DND-41 (cell line): Measurements from ENCODE around the gene MACROH2A2.
"Not testable (repeated sequence)": the region's sequence is repeated elsewhere in the genome, so short reads cannot be mapped to it uniquely, and the experiment has no call there.

Source experiments
- ATAC-seq: fragments of 200-7000 bp; cut with Tn5 transposase; 3 replicates; pipeline ENCODE4 v1.9.1; 2021; ENCODE audit warnings: low read depth; ENCODE audit not compliant: insufficient read depth
- DNase-seq: peaks from one replicate; pipeline ENCODE4 v3.0.0-alpha.2; 2020
- H2AFZ ChIP-seq: 2 replicates; pipeline ENCODE4 v1.6.0; 2012; ENCODE audit warnings: low read depth, low read length
- H3K27ac ChIP-seq: 2 replicates; pipeline ENCODE4 v1.5.1; 2012; ENCODE audit warnings: low read length, inconsistent platforms
- H3K27me3 ChIP-seq: fragments of 200-600 bp; sonication (generic); 2 replicates; pipeline ENCODE4 v1.6.0; 2012; ENCODE audit warnings: low read length, mild to moderate bottlenecking, inconsistent platforms; ENCODE audit not compliant: insufficient read depth, poor library complexity
- H3K36me3 ChIP-seq: 2 replicates; pipeline ENCODE4 v1.5.1; 2012; ENCODE audit warnings: low read length, inconsistent platforms; ENCODE audit not compliant: insufficient read depth
- H3K4me1 ChIP-seq: 2 replicates; pipeline ENCODE4 v1.5.1; 2012; ENCODE audit warnings: mild to moderate bottlenecking, low read length; ENCODE audit not compliant: insufficient read depth
- H3K4me2 ChIP-seq: 2 replicates; pipeline ENCODE4 v1.6.0; 2012; ENCODE audit warnings: mild to moderate bottlenecking, moderate library complexity, low read length, inconsistent platforms; ENCODE audit not compliant: insufficient read depth
- H3K4me3 ChIP-seq, 2 experiments: fragments of 200-600 bp in 1 of 2; shearing (Covaris generic) in 1 of 2; 2 replicates each; pipeline ENCODE4 v1.5.1; 2012 to 2016; ENCODE audit warnings: inconsistent platforms in 2 of 2, low read length in 2 of 2, mild to moderate bottlenecking in 2 of 2, low read depth in 1 of 2, moderate library complexity in 1 of 2
- H3K79me2 ChIP-seq: 2 replicates; pipeline ENCODE4 v1.6.0; 2012; ENCODE audit warnings: low read length, inconsistent platforms; ENCODE audit not compliant: insufficient read depth
- H3K9ac ChIP-seq: 2 replicates; pipeline ENCODE4 v1.6.0; 2012; ENCODE audit warnings: low read depth, mild to moderate bottlenecking, inconsistent platforms, low read length, moderate library complexity
- H3K9me3 ChIP-seq: 2 replicates; pipeline ENCODE4 v1.5.1; 2012; ENCODE audit warnings: low read length, moderate library complexity, mild to moderate bottlenecking, inconsistent platforms; ENCODE audit not compliant: insufficient read depth, severe bottlenecking
- H4K20me1 ChIP-seq: 2 replicates; pipeline ENCODE4 v1.6.0; 2012; ENCODE audit warnings: low read length; ENCODE audit not compliant: insufficient read depth
- CTCF ChIP-seq: IDR thresholded peaks from 2 replicates; pipeline ENCODE4 v1.5.1; 2012; ENCODE audit warnings: borderline replicate concordance, low read length, moderate library complexity, mild to moderate bottlenecking; ENCODE audit not compliant: poor library complexity, severe bottlenecking; ENCODE audit errors: extremely low read depth
- EZH2 ChIP-seq: IDR thresholded peaks from 3 replicates; pipeline ENCODE4 v1.6.1; 2012; ENCODE audit warnings: borderline replicate concordance, low read depth, mild to moderate bottlenecking, moderate library complexity, low read length, inconsistent platforms; ENCODE audit not compliant: severe bottlenecking

Gene MACROH2A2

GRCh38 chr10:70120417-70120816, 67.8 kb downstream of the MACROH2A2 start:
- Histone ChIP-seq H3K4me1 (no peaks in the 10 kb centered on the region), H3K27me3 (no peaks in the 10 kb centered on the region), H3K9me3 (no peaks in the 10 kb centered on the region), H3K9ac (no peak overlapping the region), H3K27ac (no peak overlapping the region), H3K4me3 (no peak overlapping the region), H2AFZ (no peak overlapping the region), H4K20me1 (no peaks in the 10 kb centered on the region), H3K79me2 (no peaks in the 10 kb centered on the region), H3K36me3 (no peaks in the 10 kb centered on the region), H3K4me2 (no peak overlapping the region)
- ATAC-seq (no peak), DNase-seq (no peak)
- TF ChIP-seq CTCF (no peak), EZH2 (no peak)

- Histone ChIP-seq H3K27me3 (no peaks in the 10 kb centered on the region), H3K27ac (no peak overlapping the region), H3K9me3 (no peaks in the 10 kb centered on the region), H3K9ac (no peak overlapping the region), H3K79me2 (no peaks in the 10 kb centered on the region), H3K4me1 (no peaks in the 10 kb centered on the region), H2AFZ (no peak overlapping the region), H3K4me3 (no peak overlapping the region), H4K20me1 (no peaks in the 10 kb centered on the region), H3K36me3 (no peaks in the 10 kb centered on the region), H3K4me2 (no peak overlapping the region)
- TF ChIP-seq EZH2 (no peak), CTCF (no peak)
- no peak for DNase-seq
- no peak for ATAC-seq
These were observed 68.8 kb downstream of the MACROH2A2 start for GRCh38 chr10:70121281-70121949.

GRCh38 chr10:70122742-70123141, 70.1 kb downstream of the MACROH2A2 start:
- no peaks in the 10 kb centered on the region for H3K79me2 ChIP-seq
- H3K9ac ChIP-seq: no peak overlapping the region
- no peak for TF ChIP-seq CTCF
- no peak for TF ChIP-seq EZH2
- no peak overlapping the region for H3K4me3 ChIP-seq
- DNase-seq: no peak
- no peaks in the 10 kb centered on the region for H3K4me1 ChIP-seq
- H3K27ac ChIP-seq: no peak overlapping the region
- no peak overlapping the region for H2AFZ ChIP-seq
- no peak for ATAC-seq
- H3K27me3 ChIP-seq: no peaks in the 10 kb centered on the region
- no peak overlapping the region for H3K4me2 ChIP-seq
- no peaks in the 10 kb centered on the region for H3K9me3 ChIP-seq
- no peaks in the 10 kb centered on the region for H4K20me1 ChIP-seq
- no peaks in the 10 kb centered on the region for H3K36me3 ChIP-seq

- not testable (repeated sequence) for H3K4me1 ChIP-seq, H2AFZ ChIP-seq, H4K20me1 ChIP-seq
These were observed 70.5 kb downstream of the MACROH2A2 start for GRCh38 chr10:70123166-70123565.

More at GRCh38 chr10:70123166-70123565, 70.5 kb downstream of the MACROH2A2 start:
- H3K9ac ChIP-seq, H3K27me3 ChIP-seq, H3K36me3 ChIP-seq, DNase-seq, H3K9me3 ChIP-seq, H3K4me3 ChIP-seq, H3K27ac ChIP-seq, H3K4me2 ChIP-seq, ATAC-seq, H3K79me2 ChIP-seq: not testable (repeated sequence)
